Epithelial cell of proximal tubule (primary cell): ENCODE data around the gene TECPR1. TPM values are rescaled to one million over a fixed set of nuclear protein-coding genes. Genes with fewer than 3 reads are reported as not detected.

ENCODE experiments used
- DNase-seq: peaks from one replicate; pipeline ENCODE4 v3.0.0-alpha.2; 2011; ENCODE audit warnings: low read depth
- H3K4me3 ChIP-seq: 2 replicates; pipeline ENCODE4 v1.5.1; 2011; ENCODE audit warnings: low read depth, mild to moderate bottlenecking, low read length
- CTCF ChIP-seq: conservative IDR thresholded peaks from 2 replicates; pipeline ENCODE4 v1.5.1; 2012; ENCODE audit warnings: low read depth, mild to moderate bottlenecking, low read length
- total RNA-seq: library from RNA; depleted of rRNA; stranded (reverse); fragments of >200 nt; gene quantifications from 2 replicates; pipeline ENCODE4 v1.2.3, GENCODE V29; 2015

Gene TECPR1
- total RNA-seq, 1 donor from 2014 or later, result 16.7 TPM

GRCh38 chr7:98282703-98283102 is 30.7 kb upstream of the TECPR1 start:
- H3K4me3 ChIP-seq, result peak overlapping the region; percentile 98
- no peak for DNase-seq
- TF ChIP-seq CTCF, result no peak

GRCh38 chr7:98281757-98282606 is 29.9 kb upstream of the TECPR1 start:
- no peak for TF ChIP-seq CTCF
- DNase-seq, result no peak
- H3K4me3 ChIP-seq, result peak overlapping the region; percentile 98

GRCh38 chr7:98280791-98281756 is 29.0 kb upstream of the TECPR1 start, which contains the start of gene BRI3:
TSS of gene BRI3 (plus strand) at chr7:98281686. CDS start at chr7:98281796, 110 bp downstream.
- TF ChIP-seq CTCF, result no peak
- DNase-seq, result no peak
- peak within 1 kb of the TSS; percentile 98 for H3K4me3 ChIP-seq

GRCh38 chr7:98280296-98280695 is 28.3 kb upstream of the TECPR1 start:
- TF ChIP-seq CTCF, result no peak
- H3K4me3 ChIP-seq, result peak overlapping the region; percentile 69
- no peak for DNase-seq

- no peak overlapping the region for H3K4me3 ChIP-seq
- no peak for TF ChIP-seq CTCF
- no peak for DNase-seq
Observed at GRCh38 chr7:98278936-98279335, 26.9 kb upstream of the TECPR1 start.

- H3K4me3 ChIP-seq, result no peak overlapping the region
- TF ChIP-seq CTCF, result no peak
- no peak for DNase-seq
Observed at GRCh38 chr7:98278408-98278807, 26.4 kb upstream of the TECPR1 start.
